Activated CD4-positive, alpha-beta T cell treated with anti-CD3 and anti-CD28 coated beads, Interleukin-2, amount 10 ng/mL, durations not matched to agents 7 days and 5 days (primary cell): ENCODE results near the gene TUBA1C. TPM values are rescaled to one million over a fixed set of nuclear protein-coding genes. Genes with fewer than 3 reads are reported as not detected.
A peak's percentile ranks its signal among the peaks of the same experiment; 100 is the strongest.

ENCODE experiments used
- CTCF ChIA-PET: fragments of 350-600 bp; sonication (Branson Sonifier 250); formaldehyde crosslinking; loops from one replicate; lab custom pipeline; 2021; ENCODE audit warnings: antibody characterized with exemption; lab: Charles Lee
- POLR2A ChIA-PET: fragments of 350-600 bp; sonication (Branson Sonifier 250); formaldehyde crosslinking; loops from one replicate; lab custom pipeline; 2021; ENCODE audit warnings: antibody characterized with exemption; lab: Charles Lee
- DNase-seq: peaks from one replicate; pipeline ENCODE4 v3.0.0-alpha.2; 2020
- H3K27ac Mint-ChIP-seq: one replicate; pipeline ENCODE4 v1.8.0; 2021; ENCODE audit warnings: mild to moderate bottlenecking, moderate library complexity, mixed read lengths
- H3K27me3 Mint-ChIP-seq: one replicate; pipeline ENCODE4 v1.8.0; 2021; ENCODE audit warnings: mixed read lengths
- H3K36me3 Mint-ChIP-seq: one replicate; pipeline ENCODE4 v1.8.0; 2021; ENCODE audit warnings: low read depth, mixed read lengths
- H3K4me1 Mint-ChIP-seq: one replicate; pipeline ENCODE4 v1.8.0; 2021; ENCODE audit warnings: mixed read lengths
- H3K4me3 Mint-ChIP-seq: one replicate; pipeline ENCODE4 v1.8.0; 2021; ENCODE audit warnings: mild to moderate bottlenecking, moderate library complexity, mixed read lengths
- H3K9me3 Mint-ChIP-seq: one replicate; pipeline ENCODE4 v1.8.0; 2021; ENCODE audit warnings: mixed read lengths
- total RNA-seq, 2 experiments: library from RNA; stranded (reverse); gene quantifications; one replicate each; pipeline ENCODE4 v1.2.3, GENCODE V29; 2021

TUBA1C gene
- total RNA-seq, 2 experiments from 2014 or later, result 246 to 278 TPM

GRCh38 chr12:49293056-49293956 lies 28.4 kb downstream of the TUBA1C start:
- no peak for DNase-seq
- H3K4me1 Mint-ChIP-seq, result peaks cover 24% of the 10 kb centered on the region
- no peak overlapping the region for H3K4me3 Mint-ChIP-seq
- peaks cover 52% of the 10 kb centered on the region for H3K27me3 Mint-ChIP-seq
- ChIA-PET POLR2A (interaction anchor here (0.6 kb wide), 1 partner anchor 16 kb away, joined by 3 read pairs; no protein-coding TSS in a partner anchor), CTCF (interaction anchor here (1.1 to 6.0 kb wide), 8 partner anchors 16 to 66 kb away, joined by 3 to 47 read pairs (median 6); partner anchors contain the start of genes C1QL4, DNAJC22 and TROAP)
- H3K27ac Mint-ChIP-seq, result no peak overlapping the region
- no peaks in the 10 kb centered on the region for H3K9me3 Mint-ChIP-seq
- no peaks in the 10 kb centered on the region for H3K36me3 Mint-ChIP-seq

GRCh38 chr12:49294086-49294803 lies 29.4 kb downstream of the TUBA1C start:
- POLR2A ChIA-PET, result no interaction called here
- Mint-ChIP-seq H3K36me3 (no peaks in the 10 kb centered on the region), H3K4me3 (no peak overlapping the region), H3K4me1 (peaks cover 27% of the 10 kb centered on the region), H3K27me3 (peaks cover 53% of the 10 kb centered on the region), H3K27ac (no peak overlapping the region), H3K9me3 (no peaks in the 10 kb centered on the region)
- DNase-seq, result no peak
- CTCF ChIA-PET, result interaction anchor here (0.5 to 6.0 kb wide), 13 partner anchors 12 to 229 kb away, joined by 3 to 47 read pairs (median 7); partner anchors contain the start of genes C1QL4, DNAJC22 and TROAP

- no peak overlapping the region for H3K27ac Mint-ChIP-seq
- H3K4me3 Mint-ChIP-seq, result no peak overlapping the region
- CTCF ChIA-PET, result interaction anchor here (0.5 to 6.0 kb wide), 14 partner anchors 11 to 230 kb away, joined by 3 to 47 read pairs (median 5); partner anchors contain the start of genes C1QL4, DNAJC22, SPATS2 and TROAP
- POLR2A ChIA-PET, result no interaction called here
- no peaks in the 10 kb centered on the region for H3K9me3 Mint-ChIP-seq
- peaks cover 53% of the 10 kb centered on the region for H3K27me3 Mint-ChIP-seq
- no peak for DNase-seq
- peaks cover 27% of the 10 kb centered on the region for H3K4me1 Mint-ChIP-seq
- no peaks in the 10 kb centered on the region for H3K36me3 Mint-ChIP-seq
Measured at GRCh38 chr12:49294804-49295081, 29.9 kb downstream of the TUBA1C start.

- H3K27ac Mint-ChIP-seq, result no peak within 1 kb of the TSS
- no peaks in the 10 kb centered on the region for H3K9me3 Mint-ChIP-seq
- no peak within 1 kb of the TSS for H3K4me3 Mint-ChIP-seq
- peaks cover 53% of the 10 kb centered on the region for H3K27me3 Mint-ChIP-seq
- no peak for DNase-seq
- POLR2A ChIA-PET, result interaction anchor here (0.7 kb wide), 1 partner anchor 11 kb away, joined by 3 read pairs; no protein-coding TSS in a partner anchor
- no peaks in the 10 kb centered on the region for H3K36me3 Mint-ChIP-seq
- CTCF ChIA-PET, result interaction anchor here (0.8 to 6.0 kb wide), 17 partner anchors 11 to 230 kb away, joined by 3 to 47 read pairs (median 5); partner anchors contain the start of genes C1QL4, DNAJC22, SPATS2 and TROAP
- H3K4me1 Mint-ChIP-seq, result peaks cover 27% of the 10 kb centered on the region
Measured at GRCh38 chr12:49295082-49295936, 30.4 kb downstream of the TUBA1C start, which contains the start of gene PRPH. Gene PRPH (plus strand): TSS chr12:49295147. CDS start chr12:49295201, 54 bp downstream.

- Mint-ChIP-seq H3K4me3 (peak overlapping the region; percentile 56), H3K36me3 (no peaks in the 10 kb centered on the region), H3K27ac (no peak overlapping the region), H3K27me3 (peaks cover 53% of the 10 kb centered on the region), H3K9me3 (no peaks in the 10 kb centered on the region), H3K4me1 (peaks cover 29% of the 10 kb centered on the region)
- peak; percentile 61 for DNase-seq
- CTCF ChIA-PET, result interaction anchor here (0.6 to 6.0 kb wide), 18 partner anchors 8 to 224 kb away, joined by 3 to 47 read pairs (median 4); partner anchors contain the start of genes C1QL4, DNAJC22, SPATS2 and TROAP
- POLR2A ChIA-PET, result no interaction called here
Measured at GRCh38 chr12:49296034-49296835, 31.4 kb downstream of the TUBA1C start.

GRCh38 chr12:49296836-49297694 lies 32.2 kb downstream of the TUBA1C start:
- CTCF ChIA-PET, result interaction anchor here (0.9 to 6.0 kb wide), 15 partner anchors 9 to 266 kb away, joined by 3 to 47 read pairs (median 4); partner anchors contain the start of genes C1QL4, DNAJC22 and TROAP

GRCh38 chr12:49297695-49298060 lies 32.8 kb downstream of the TUBA1C start:
- no peaks in the 10 kb centered on the region for H3K36me3 Mint-ChIP-seq
- H3K9me3 Mint-ChIP-seq, result no peaks in the 10 kb centered on the region
- H3K4me1 Mint-ChIP-seq, result peaks cover 36% of the 10 kb centered on the region
- POLR2A ChIA-PET, result interaction anchor here (0.7 kb wide), 1 partner anchor 34 kb away, joined by 3 read pairs; no protein-coding TSS in a partner anchor
- peaks cover 51% of the 10 kb centered on the region for H3K27me3 Mint-ChIP-seq
- no peak for DNase-seq
- H3K4me3 Mint-ChIP-seq, result peak overlapping the region; percentile 56
- CTCF ChIA-PET, result interaction anchor here (0.9 to 6.0 kb wide), 13 partner anchors 9 to 265 kb away, joined by 3 to 47 read pairs (median 4); partner anchors contain the start of genes C1QL4, DNAJC22 and TROAP
- no peak overlapping the region for H3K27ac Mint-ChIP-seq

More at GRCh38 chr12:49296836-49297694, 32.2 kb downstream of the TUBA1C start:
- Mint-ChIP-seq H3K4me3 (peak overlapping the region; percentile 56), H3K36me3 (no peaks in the 10 kb centered on the region), H3K27me3 (peaks cover 51% of the 10 kb centered on the region), H3K27ac (no peak overlapping the region), H3K9me3 (no peaks in the 10 kb centered on the region), H3K4me1 (peaks cover 35% of the 10 kb centered on the region)
- peak; percentile 31 for DNase-seq
- POLR2A ChIA-PET, result interaction anchor here (0.7 kb wide), 1 partner anchor 34 kb away, joined by 3 read pairs; no protein-coding TSS in a partner anchor

- Mint-ChIP-seq H3K4me3 (peak overlapping the region; percentile 15), H3K4me1 (peaks cover 40% of the 10 kb centered on the region), H3K9me3 (no peaks in the 10 kb centered on the region), H3K27ac (no peak overlapping the region), H3K36me3 (no peaks in the 10 kb centered on the region), H3K27me3 (peaks cover 50% of the 10 kb centered on the region)
- no peak for DNase-seq
- POLR2A ChIA-PET, result no interaction called here
- CTCF ChIA-PET, result interaction anchor here (1.2 to 2.7 kb wide), 3 partner anchors 25 to 265 kb away, joined by 3 to 9 read pairs (median 4); partner anchors contain the start of gene TROAP
Measured at GRCh38 chr12:49298160-49298559, 33.3 kb downstream of the TUBA1C start.

GRCh38 chr12:49301760-49302159 lies 36.9 kb downstream of the TUBA1C start:
- H3K4me1 Mint-ChIP-seq, result peaks cover 31% of the 10 kb centered on the region
- H3K27me3 Mint-ChIP-seq, result peaks cover 27% of the 10 kb centered on the region
- H3K4me3 Mint-ChIP-seq, result no peak overlapping the region
- DNase-seq, result peak; percentile 25
- ChIA-PET CTCF (interaction anchor here (0.6 to 0.7 kb wide), 3 partner anchors 40 to 263 kb away, joined by 3 to 4 read pairs (median 4); no protein-coding TSS in a partner anchor), POLR2A (no interaction called here)
- peak overlapping the region; percentile 21 for H3K27ac Mint-ChIP-seq
- H3K36me3 Mint-ChIP-seq, result no peaks in the 10 kb centered on the region
- no peaks in the 10 kb centered on the region for H3K9me3 Mint-ChIP-seq

- peaks cover 13% of the 10 kb centered on the region for H3K4me1 Mint-ChIP-seq
- H3K4me3 Mint-ChIP-seq, result no peak overlapping the region
- no peaks in the 10 kb centered on the region for H3K36me3 Mint-ChIP-seq
- H3K9me3 Mint-ChIP-seq, result no peaks in the 10 kb centered on the region
- DNase-seq, result no peak
- H3K27ac Mint-ChIP-seq, result no peak overlapping the region
- ChIA-PET POLR2A (no interaction called here), CTCF (interaction anchor here (1.1 to 1.4 kb wide), 3 partner anchors 38 to 44 kb away, joined by 3 to 5 read pairs (median 3); no protein-coding TSS in a partner anchor)
- H3K27me3 Mint-ChIP-seq, result peaks cover 24% of the 10 kb centered on the region
Measured at GRCh38 chr12:49304161-49304560, 39.3 kb downstream of the TUBA1C start.
